ENCODE results near the gene FOXE3. TPM values are rescaled to one million over a fixed set of nuclear protein-coding genes. Genes with fewer than 3 reads are reported as not detected.

The FOXE3 gene
- total RNA-seq, 1 experiment from 2014 or later, result 0.28 TPM

GRCh38 chr1:47403321-47403910, 12.7 kb upstream of the FOXE3 start:
- ChIA-PET POLR2A (ENCODE audit: unreplicated experiment) (no interaction called here), CTCF (no interaction called here)
- Histone ChIP-seq H3K36me3 (ENCODE audit: low read depth) (no peaks in the 10 kb centered on the region), H3K9me2 (ENCODE audit: insufficient read depth) (no peaks in the 10 kb centered on the region), H3K9me3 (ENCODE audit: insufficient read depth, low read depth) (no peaks in the 10 kb centered on the region), H3K79me2 (ENCODE audit: low read depth) (no peaks in the 10 kb centered on the region), H3K27ac (no peak overlapping the region), H2AFZ (no peak overlapping the region), H3K27me3 (ENCODE audit: insufficient read depth, low read depth) (no peaks in the 10 kb centered on the region), H3K4me3 (no peak overlapping the region), H3K4me2 (no peak overlapping the region), H3F3A (ENCODE audit: insufficient read depth, low read depth) (no peaks in the 10 kb centered on the region), H4K20me1 (ENCODE audit: insufficient read depth) (no peaks in the 10 kb centered on the region), H3K4me1 (replicated peaks; ENCODE audit: insufficient read depth) (no peaks in the 10 kb centered on the region)
- BruUV-seq (replicated peaks), result no TSS peak
- DNase-seq, result no peak
- no peak for TF ChIP-seq EZH2 (IDR thresholded peaks at IDR 0.05; ENCODE audit: low read depth)
- TF ChIP-seq CTCF (conservative IDR thresholded peaks at IDR 0.05), result no peak
- intact Hi-C loops (cut with micrococcal nuclease; ENCODE audit: unreplicated experiment), result no loop called here

GRCh38 chr1:47405697-47406096, 10.4 kb upstream of the FOXE3 start:
- POLR2A ChIA-PET (ENCODE audit: unreplicated experiment), result no interaction called here
- H3K4me2 ChIP-seq, result no peak overlapping the region
- no peaks in the 10 kb centered on the region for H3F3A ChIP-seq (ENCODE audit: insufficient read depth, low read depth)
- H3K9me2 ChIP-seq (ENCODE audit: insufficient read depth), result no peaks in the 10 kb centered on the region
- no peak for TF ChIP-seq CTCF (conservative IDR thresholded peaks at IDR 0.05)
- TF ChIP-seq EZH2 (IDR thresholded peaks at IDR 0.05; ENCODE audit: low read depth), result no peak
- H4K20me1 ChIP-seq (ENCODE audit: insufficient read depth), result no peaks in the 10 kb centered on the region
- no peak for DNase-seq
- no peaks in the 10 kb centered on the region for H3K4me1 ChIP-seq (replicated peaks; ENCODE audit: insufficient read depth)
- H3K36me3 ChIP-seq (ENCODE audit: low read depth), result no peaks in the 10 kb centered on the region
- H3K27ac ChIP-seq, result no peak overlapping the region
- no peaks in the 10 kb centered on the region for H3K79me2 ChIP-seq (ENCODE audit: low read depth)
- intact Hi-C loops (cut with micrococcal nuclease; ENCODE audit: unreplicated experiment), result no loop called here
- H2AFZ ChIP-seq, result no peak overlapping the region
- no peak overlapping the region for H3K4me3 ChIP-seq
- CTCF ChIA-PET, result interaction anchor here (0.6 kb wide), 1 partner anchor 29 kb away, joined by 15 read pairs; no protein-coding TSS in a partner anchor
- no TSS peak for BruUV-seq (replicated peaks)
- H3K27me3 ChIP-seq (ENCODE audit: insufficient read depth, low read depth), result no peaks in the 10 kb centered on the region
- no peaks in the 10 kb centered on the region for H3K9me3 ChIP-seq (ENCODE audit: insufficient read depth, low read depth)

GRCh38 chr1:47406966-47407365, 9.1 kb upstream of the FOXE3 start:
- Histone ChIP-seq H3K27me3 (ENCODE audit: insufficient read depth, low read depth) (no peaks in the 10 kb centered on the region), H3K9me2 (ENCODE audit: insufficient read depth) (no peaks in the 10 kb centered on the region), H3K4me2 (no peak overlapping the region), H4K20me1 (ENCODE audit: insufficient read depth) (no peaks in the 10 kb centered on the region), H2AFZ (no peak overlapping the region), H3F3A (ENCODE audit: insufficient read depth, low read depth) (no peaks in the 10 kb centered on the region), H3K27ac (no peak overlapping the region), H3K9me3 (ENCODE audit: insufficient read depth, low read depth) (no peaks in the 10 kb centered on the region), H3K79me2 (ENCODE audit: low read depth) (no peaks in the 10 kb centered on the region), H3K4me3 (no peak overlapping the region), H3K36me3 (ENCODE audit: low read depth) (no peaks in the 10 kb centered on the region), H3K4me1 (replicated peaks; ENCODE audit: insufficient read depth) (no peaks in the 10 kb centered on the region)
- no peak for DNase-seq
- TF ChIP-seq EZH2 (IDR thresholded peaks at IDR 0.05; ENCODE audit: low read depth) (no peak), CTCF (conservative IDR thresholded peaks at IDR 0.05) (no peak)
- ChIA-PET CTCF (no interaction called here), POLR2A (ENCODE audit: unreplicated experiment) (no interaction called here)
- intact Hi-C loops (cut with micrococcal nuclease; ENCODE audit: unreplicated experiment), result no loop called here
- BruUV-seq (replicated peaks), result no TSS peak

Measured in PC-9 (cell line).